IMR-90 (cell line): ENCODE data around the gene PKP4.
A peak's percentile ranks its signal among the peaks of the same experiment; 100 is the strongest.

Experiments used
- BHLHE40 ChIP-seq: fragments of 150-350 bp; IDR thresholded peaks from 2 replicates; pipeline ENCODE4 v1.6.1; 2016; ENCODE audit warnings: mild to moderate bottlenecking, low read depth, low read length
- CEBPB ChIP-seq: IDR thresholded peaks from 2 replicates; pipeline ENCODE4 v1.6.1; 2012; ENCODE audit warnings: low read depth, low read length, improper control_type of control experiment
- FOS ChIP-seq: fragments of 150-350 bp; IDR thresholded peaks from 2 replicates; pipeline ENCODE4 v1.6.1; 2016; ENCODE audit warnings: low read depth, low read length
- MAFK ChIP-seq: IDR thresholded peaks from 2 replicates; pipeline ENCODE4 v1.6.1; 2012; ENCODE audit warnings: low read depth, low read length, improper control_type of control experiment
- MAZ ChIP-seq: IDR thresholded peaks from 2 replicates; pipeline ENCODE4 v1.6.1; 2012; ENCODE audit warnings: low read depth, mild to moderate bottlenecking, low read length, improper control_type of control experiment, moderate library complexity, borderline replicate concordance
- MXI1 ChIP-seq: IDR thresholded peaks from 2 replicates; pipeline ENCODE4 v1.6.1; 2012; ENCODE audit warnings: low read depth, mild to moderate bottlenecking, low read length, moderate library complexity, borderline replicate concordance
- NFE2L2 ChIP-seq: fragments of 150-350 bp; IDR thresholded peaks from 2 replicates; pipeline ENCODE4 v1.6.1; 2016; ENCODE audit warnings: low read depth, mild to moderate bottlenecking, low read length
- POLR2A ChIP-seq: IDR thresholded peaks from 2 replicates; pipeline ENCODE4 v1.6.1; 2012; ENCODE audit warnings: mild to moderate bottlenecking, low read depth, low read length
- SMC3 ChIP-seq: fragments of 150-350 bp; IDR thresholded peaks from 2 replicates; pipeline ENCODE4 v1.6.1; 2016; ENCODE audit warnings: low read depth, mild to moderate bottlenecking, antibody characterized with exemption, low read length, moderate library complexity
- TF ChIP-seq, protein P1 (sequence below): conservative IDR thresholded peaks from 2 replicates; pipeline ENCODE4 v1.5.1; 2012; ENCODE audit warnings: mild to moderate bottlenecking, low read depth, low read length, improper control_type of control experiment

DNA sequence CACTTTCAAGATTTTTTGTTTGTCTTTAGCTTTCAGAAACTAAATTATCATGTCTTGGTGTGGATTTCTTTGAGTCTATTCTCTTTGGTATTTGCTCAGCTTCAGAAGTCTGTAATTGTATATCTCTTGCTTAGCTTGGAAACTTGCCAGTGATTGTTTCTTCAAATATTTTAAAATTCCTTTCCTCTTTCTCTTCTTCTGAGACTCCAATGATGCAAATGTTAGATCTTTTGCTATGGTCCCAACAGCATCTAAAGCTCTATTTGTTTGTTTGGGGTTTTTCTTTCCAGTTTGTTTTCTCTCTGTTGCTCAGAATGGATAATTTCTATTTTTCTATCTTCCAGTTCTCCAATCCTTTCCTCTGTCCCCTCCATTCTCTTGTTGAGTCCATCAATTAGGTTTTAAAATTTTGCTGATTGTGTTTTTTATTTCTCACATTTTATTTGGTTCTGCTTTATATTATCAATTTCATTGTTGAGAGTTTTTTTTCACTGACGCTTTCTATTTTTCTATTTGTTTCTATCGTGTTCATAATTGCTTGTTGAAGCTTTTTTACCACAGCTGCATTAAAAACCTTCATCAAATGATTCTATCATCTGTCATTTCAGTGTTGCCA lies 256.9 kb downstream of the PKP4 start:
- TF ChIP-seq, protein P1, sequence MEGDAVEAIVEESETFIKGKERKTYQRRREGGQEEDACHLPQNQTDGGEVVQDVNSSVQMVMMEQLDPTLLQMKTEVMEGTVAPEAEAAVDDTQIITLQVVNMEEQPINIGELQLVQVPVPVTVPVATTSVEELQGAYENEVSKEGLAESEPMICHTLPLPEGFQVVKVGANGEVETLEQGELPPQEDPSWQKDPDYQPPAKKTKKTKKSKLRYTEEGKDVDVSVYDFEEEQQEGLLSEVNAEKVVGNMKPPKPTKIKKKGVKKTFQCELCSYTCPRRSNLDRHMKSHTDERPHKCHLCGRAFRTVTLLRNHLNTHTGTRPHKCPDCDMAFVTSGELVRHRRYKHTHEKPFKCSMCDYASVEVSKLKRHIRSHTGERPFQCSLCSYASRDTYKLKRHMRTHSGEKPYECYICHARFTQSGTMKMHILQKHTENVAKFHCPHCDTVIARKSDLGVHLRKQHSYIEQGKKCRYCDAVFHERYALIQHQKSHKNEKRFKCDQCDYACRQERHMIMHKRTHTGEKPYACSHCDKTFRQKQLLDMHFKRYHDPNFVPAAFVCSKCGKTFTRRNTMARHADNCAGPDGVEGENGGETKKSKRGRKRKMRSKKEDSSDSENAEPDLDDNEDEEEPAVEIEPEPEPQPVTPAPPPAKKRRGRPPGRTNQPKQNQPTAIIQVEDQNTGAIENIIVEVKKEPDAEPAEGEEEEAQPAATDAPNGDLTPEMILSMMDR = no peak
- TF ChIP-seq NFE2L2 (no peak), MXI1 (no peak), SMC3 (no peak), POLR2A (no peak), CEBPB (no peak), BHLHE40 (no peak), MAFK (0 out of 2 replicates have a peak, but pooled peaks have one; percentile 19), MAZ (no peak), FOS (no peak)
